Body of pancreas (tissue), 4 donors: ENCODE data around the gene ASTN1. TPM values are rescaled to one million over a fixed set of nuclear protein-coding genes. Genes with fewer than 3 reads are reported as not detected.

Experiments
- ATAC-seq: fragments of 150-250 bp; one replicate; pipeline ENCODE4 v1.9.1; 2016
- DNase-seq, 4 donors: peaks; one replicate each; pipeline ENCODE4 v3.0.0-alpha.2; 2019
- H3K27ac ChIP-seq, 4 donors: fragments of 200-600 bp; sonication (generic); 1 replicate in 3 of 4; 2 replicates in 1 of 4; pipeline versions ENCODE4 v1.5.1 to v1.6.1; 2016 to 2019; ENCODE audit warnings: mild to moderate bottlenecking in 1 of 4, mixed read lengths in 1 of 4, moderate library complexity in 1 of 4
- H3K27me3 ChIP-seq, 2 donors: fragments of 200-600 bp; sonication (generic); one replicate each; pipeline ENCODE4 v1.6.0; 2016; ENCODE audit warnings: mild to moderate bottlenecking in 1 of 2
- H3K36me3 ChIP-seq, 2 donors: fragments of 200-600 bp; sonication (generic); replicated peaks in 1 of 2; 2 replicates each; pipeline ENCODE4 v1.5.1; 2016; ENCODE audit warnings: low read depth in 2 of 2; ENCODE audit not compliant: insufficient read depth in 1 of 2
- H3K4me1 ChIP-seq: fragments of 200-600 bp; sonication (generic); one replicate; pipeline ENCODE4 v1.6.0; 2016
- H3K4me3 ChIP-seq, 2 donors: fragments of 200-600 bp; sonication (generic); 1 replicate in 1 of 2; 2 replicates in 1 of 2; pipeline ENCODE4 v1.5.1; 2016 to 2019
- H3K9me3 ChIP-seq, 3 donors: fragments of 200-600 bp; sonication (generic); 1 replicate in 2 of 3; 2 replicates in 1 of 3; pipeline ENCODE4 v1.5.1; 2016
- CTCF ChIP-seq, 7 experiments: fragments of 450-650 bp in 4 of 7; fragments of 200-600 bp in 3 of 7; sonication (generic) in 3 of 7; IDR thresholded peaks; one replicate each; pipeline ENCODE4 v1.5.1; 2016 to 2019; ENCODE audit warnings: antibody characterized with exemption in 7 of 7
- POLR2A ChIP-seq, 3 donors: fragments of 450-650 bp; IDR thresholded peaks; one replicate each; pipeline ENCODE4 v1.6.1; 2016; ENCODE audit warnings: antibody characterized with exemption in 3 of 3, mild to moderate bottlenecking in 2 of 3
- WGBS, 2 donors: methylation state at CpG; one replicate each; pipeline ENCODE4 v1.1.5; 2017; 5-methylcytosine and 5-hydroxymethylcytosine counted together
- intact Hi-C: fragments of 100-400 bp; cut with DNase I; formaldehyde crosslinking; loops from one replicate; pipeline ENCODE4 v1.15.1; 2023
- total RNA-seq, 2 donors: library from RNA; depleted of rRNA; stranded (reverse); fragments of >200 nt; gene quantifications; one replicate each; pipeline ENCODE4 v1.1.0, GENCODE V29; 2016

The ASTN1 gene
- total RNA-seq, 2 donors from 2014 or later = 0.66 to 0.78 TPM

- intact Hi-C loops = no loop called here
- Histone ChIP-seq H3K4me1 (no peaks in the 10 kb centered on the region), H3K9me3 (no peaks in the 10 kb centered on the region), H3K27me3 (no peaks in the 10 kb centered on the region), H3K36me3 (no peaks in the 10 kb centered on the region), H3K4me3 (no peak overlapping the region), H3K27ac (no peak overlapping the region)
- 38 to 67% methylated on average over 1 of the region's 1 CpG for WGBS, 2 donors
- ATAC-seq (no peak), DNase-seq (no peak)
- TF ChIP-seq POLR2A (IDR thresholded peaks at IDR 0.05) (no peak), CTCF (IDR thresholded peaks at IDR 0.05) (no peak)
Measured at GRCh38 chr1:176884911-176885310, 279.6 kb downstream of the ASTN1 start.

GRCh38 chr1:176884286-176884685 lies 280.2 kb downstream of the ASTN1 start:
- no peak for ATAC-seq
- Histone ChIP-seq H3K27ac (no peak overlapping the region), H3K9me3 (no peaks in the 10 kb centered on the region), H3K4me1 (no peaks in the 10 kb centered on the region), H3K27me3 (no peaks in the 10 kb centered on the region), H3K36me3 (no peaks in the 10 kb centered on the region), H3K4me3 (no peak overlapping the region)
- intact Hi-C loops = no loop called here
- 60 to 75% methylated on average over 2 to 4 of the region's 4 CpGs for WGBS, 2 donors
- TF ChIP-seq CTCF (IDR thresholded peaks at IDR 0.05) (no peak), POLR2A (IDR thresholded peaks at IDR 0.05) (no peak)
- no peak for DNase-seq

GRCh38 chr1:176880955-176881595 lies 283.4 kb downstream of the ASTN1 start:
- Histone ChIP-seq H3K36me3 (no peaks in the 10 kb centered on the region), H3K9me3 (no peaks in the 10 kb centered on the region), H3K4me3 (no peak overlapping the region), H3K4me1 (no peaks in the 10 kb centered on the region), H3K27ac (no peak overlapping the region), H3K27me3 (no peaks in the 10 kb centered on the region)
- 11% methylated on average over 9 of the region's 9 CpGs for WGBS, 2 donors
- intact Hi-C loops = no loop called here
- ATAC-seq = peak; percentile 75
- DNase-seq = peak; percentile 72 to 81 (median 80)
- TF ChIP-seq CTCF (IDR thresholded peaks at IDR 0.05) (peak; percentile 62 to 83 (median 81)), POLR2A (IDR thresholded peaks at IDR 0.05) (no peak)

GRCh38 chr1:176879784-176880620 lies 284.5 kb downstream of the ASTN1 start:
- ATAC-seq = no peak
- DNase-seq = no peak
- H3K9me3 ChIP-seq = no peaks in the 10 kb centered on the region
- 87 to 93% methylated on average over 13 of the region's 13 CpGs for WGBS, 2 donors
- intact Hi-C loops = no loop called here
- H3K36me3 ChIP-seq = no peaks in the 10 kb centered on the region
- TF ChIP-seq POLR2A (IDR thresholded peaks at IDR 0.05) (no peak), CTCF (IDR thresholded peaks at IDR 0.05) (no peak)
- H3K4me1 ChIP-seq = no peaks in the 10 kb centered on the region
- H3K27me3 ChIP-seq = no peaks in the 10 kb centered on the region
- H3K27ac ChIP-seq = no peak overlapping the region
- H3K4me3 ChIP-seq = no peak overlapping the region
